NCI-H82 treated with DMSO at 0.1 percent for 48 hours (cell line): Measurements from ENCODE around the gene SMOC2.

ENCODE experiments used
- DNase-seq: peaks from one replicate; lab custom pipeline; 2025; ENCODE audit not compliant: unreplicated experiment; lab: John Stamatoyannopoulos, UW

Gene SMOC2

GRCh38 chr6:168641446-168641845 lies 200.5 kb downstream of the SMOC2 start:
- DNase-seq: no peak

DNA sequence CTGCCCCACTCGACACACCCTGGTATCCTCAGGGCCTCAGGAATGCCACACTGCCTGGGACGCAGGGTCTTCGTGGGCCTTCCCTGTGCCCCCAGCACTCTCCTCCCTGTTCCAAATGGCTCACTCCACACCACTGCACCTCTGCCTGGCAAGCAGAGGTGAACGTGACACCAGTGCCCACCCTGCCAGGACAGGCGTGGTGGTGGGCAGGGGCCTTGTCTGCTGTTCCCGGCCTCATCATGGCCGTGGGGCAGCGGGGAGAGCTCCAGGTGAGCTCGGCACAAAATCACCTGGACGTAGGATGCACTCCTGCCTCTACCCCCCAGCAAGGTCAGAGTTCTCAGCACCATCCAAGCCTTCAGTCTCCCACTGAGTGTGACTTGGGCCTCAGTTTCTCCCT lies 202.4 kb downstream of the SMOC2 start:
- DNase-seq: no peak

- DNase-seq: no peak
Measured at GRCh38 chr6:168645326-168645725, 204.3 kb downstream of the SMOC2 start.

DNA sequence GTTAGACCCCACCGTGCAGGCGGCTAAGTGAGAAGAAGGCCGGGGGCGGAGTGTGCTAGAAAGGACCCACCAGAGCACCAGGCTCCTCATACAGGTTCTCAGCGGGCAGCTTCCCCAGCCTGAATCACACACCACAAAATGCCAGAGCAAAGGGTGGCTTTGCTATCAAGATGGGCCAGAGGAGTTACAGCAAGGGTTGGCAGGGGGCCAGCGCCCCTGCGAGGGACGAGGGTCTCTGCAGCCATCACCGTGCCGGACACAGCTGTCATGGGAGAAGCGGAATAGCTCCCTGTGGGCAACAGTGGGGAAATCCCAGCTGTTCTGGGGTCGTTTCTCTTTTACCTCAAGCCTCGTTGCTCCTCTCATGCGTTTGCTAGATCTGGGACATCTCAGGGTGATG lies 206.3 kb downstream of the SMOC2 start:
- no peak for DNase-seq

- no peak for DNase-seq
Measured at GRCh38 chr6:168648240-168649125, 207.5 kb downstream of the SMOC2 start.

DNA sequence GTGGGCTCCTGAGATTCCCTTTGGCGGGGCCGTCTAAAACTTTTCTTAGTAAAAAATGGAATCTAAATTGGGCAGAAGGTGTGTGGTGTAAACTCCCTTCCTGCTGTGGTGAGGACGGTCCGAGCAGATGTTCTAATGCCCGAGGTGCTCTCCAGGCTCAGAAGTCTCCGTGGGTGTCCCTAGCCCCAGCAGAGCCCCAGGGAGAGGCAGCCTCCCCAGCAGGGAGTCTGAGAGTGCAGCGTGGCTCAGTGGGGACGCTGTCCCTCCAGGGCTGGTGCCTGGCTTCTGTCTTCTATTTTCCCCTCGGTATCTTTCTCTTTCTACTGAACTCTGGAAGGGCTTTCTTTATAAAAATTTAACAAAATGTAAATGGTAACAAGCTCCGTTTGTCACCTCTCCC lies 208.2 kb downstream of the SMOC2 start:
- DNase-seq: no peak

DNA sequence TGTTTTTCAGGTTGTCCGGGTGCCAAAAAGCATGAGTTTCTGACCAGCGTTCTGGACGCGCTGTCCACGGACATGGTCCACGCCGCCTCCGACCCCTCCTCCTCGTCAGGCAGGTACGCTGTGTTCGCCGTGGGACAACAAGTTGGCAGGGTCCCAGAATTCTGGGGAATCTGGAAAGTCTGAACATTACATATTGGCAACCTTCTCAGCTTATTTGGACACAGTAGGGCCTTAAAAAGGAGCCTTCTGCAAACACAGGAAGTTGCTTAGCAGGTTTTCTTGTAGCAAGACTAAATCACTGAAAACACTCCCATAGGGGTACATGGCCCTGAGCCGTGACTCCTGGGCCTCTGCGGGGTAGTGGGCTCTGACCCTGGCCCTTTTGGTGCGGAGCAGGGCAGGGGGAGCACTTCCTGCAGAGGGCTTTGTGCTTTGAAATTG lies 209.7 kb downstream of the SMOC2 start:
- DNase-seq: no peak

- DNase-seq: no peak
Measured at GRCh38 chr6:168655462-168656152, 214.6 kb downstream of the SMOC2 start.

GRCh38 chr6:168658059-168658458 lies 217.1 kb downstream of the SMOC2 start:
- DNase-seq: no peak

GRCh38 chr6:168660400-168660945 lies 219.5 kb downstream of the SMOC2 start:
- no peak for DNase-seq

- DNase-seq: no peak
Measured at GRCh38 chr6:168662301-168662936, 221.4 kb downstream of the SMOC2 start.

- DNase-seq: no peak
Measured at GRCh38 chr6:168663041-168663440, 222.1 kb downstream of the SMOC2 start.

- DNase-seq: no peak
Measured at GRCh38 chr6:168664956-168665355, 224.0 kb downstream of the SMOC2 start.

DNA sequence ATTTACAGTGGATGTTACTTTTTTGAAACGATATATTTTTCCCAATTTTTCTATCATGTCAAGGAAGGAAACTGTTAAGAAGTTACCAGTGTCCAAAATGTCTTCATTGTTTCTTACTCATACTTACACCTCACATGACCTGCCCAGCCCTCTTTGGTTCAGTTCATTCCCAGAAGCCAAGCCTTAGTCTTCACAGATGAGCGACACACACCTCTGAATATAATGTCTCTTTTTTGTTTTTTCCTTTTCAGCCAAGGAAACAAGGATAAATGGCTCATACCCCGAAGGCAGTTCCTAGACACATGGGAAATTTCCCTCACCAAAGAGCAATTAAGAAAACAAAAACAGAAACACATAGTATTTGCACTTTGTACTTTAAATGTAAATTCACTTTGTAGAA lies 225.2 kb downstream of the SMOC2 start:
- DNase-seq: no peak

DNA sequence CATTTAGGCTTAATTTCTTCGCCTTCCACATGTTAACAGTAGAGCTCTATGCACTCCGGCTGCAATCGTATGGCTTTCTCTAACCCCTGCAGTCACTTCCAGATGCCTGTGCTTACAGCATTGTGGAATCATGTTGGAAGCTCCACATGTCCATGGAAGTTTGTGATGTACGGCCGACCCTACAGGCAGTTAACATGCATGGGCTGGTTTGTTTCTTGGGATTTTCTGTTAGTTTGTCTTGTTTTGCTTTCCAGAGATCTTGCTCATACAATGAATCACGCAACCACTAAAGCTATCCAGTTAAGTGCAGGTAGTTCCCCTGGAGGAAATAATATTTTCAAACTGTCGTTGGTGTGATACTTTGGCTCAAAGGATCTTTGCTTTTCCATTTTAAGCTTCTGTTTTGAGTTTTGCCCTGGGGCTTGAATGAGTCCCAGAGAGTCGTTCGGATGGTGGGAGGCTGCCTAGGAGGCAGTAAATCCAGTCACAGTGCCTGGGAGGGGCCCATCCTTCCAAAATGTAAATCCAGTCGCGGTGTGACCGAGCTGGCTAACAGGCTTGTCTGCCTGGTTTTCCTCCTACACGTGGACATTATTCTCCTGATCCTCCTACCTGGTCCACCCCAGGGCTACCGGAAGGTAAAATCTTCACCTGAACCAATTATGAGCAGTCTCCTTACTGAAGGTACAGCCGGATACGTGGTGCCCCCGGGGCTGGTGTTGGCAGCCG lies 225.9 kb downstream of the SMOC2 start:
- DNase-seq: no peak

DNA sequence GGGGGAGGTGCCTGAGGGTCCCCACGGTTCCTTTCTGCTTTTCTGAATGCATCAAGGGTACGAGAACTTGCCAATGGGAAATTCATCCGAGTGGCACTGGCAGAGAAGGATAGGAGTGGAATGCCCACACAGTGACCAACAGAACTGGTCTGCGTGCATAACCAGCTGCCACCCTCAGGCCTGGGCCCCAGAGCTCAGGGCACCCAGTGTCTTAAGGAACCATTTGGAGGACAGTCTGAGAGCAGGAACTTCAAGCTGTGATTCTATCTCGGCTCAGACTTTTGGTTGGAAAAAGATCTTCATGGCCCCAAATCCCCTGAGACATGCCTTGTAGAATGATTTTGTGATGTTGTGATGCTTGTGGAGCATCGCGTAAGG lies 226.4 kb downstream of the SMOC2 start:
- no peak for DNase-seq

DNA sequence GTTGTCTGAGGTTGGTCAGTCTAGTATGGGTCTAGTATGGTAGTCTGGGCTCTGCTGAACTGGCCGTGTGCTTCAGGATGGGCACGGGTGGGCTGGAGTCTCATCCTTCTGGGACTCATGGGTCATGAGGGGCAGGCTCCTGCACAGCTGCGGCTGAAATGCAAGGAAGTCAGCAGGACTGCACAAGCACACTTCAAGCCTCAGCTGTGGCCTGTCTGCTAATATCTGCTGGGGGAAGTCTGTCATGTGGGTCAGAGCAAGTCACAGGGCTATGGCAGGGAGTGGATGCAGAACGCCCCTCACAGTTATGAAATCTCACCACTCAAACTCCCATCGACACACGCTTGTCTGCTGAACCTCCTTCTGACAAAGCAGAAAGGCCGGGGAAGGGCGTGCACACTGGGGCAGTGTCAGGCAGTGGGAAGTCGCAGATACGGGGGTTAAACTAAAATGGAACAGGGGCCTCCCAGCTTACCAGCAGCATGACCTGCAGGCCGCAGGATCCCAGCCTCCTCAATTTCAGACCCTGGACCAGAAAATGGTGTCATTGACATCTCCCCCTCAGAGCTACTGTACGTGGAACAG lies 229.5 kb downstream of the SMOC2 start:
- no peak for DNase-seq

- DNase-seq: no peak
Measured at GRCh38 chr6:168671028-168671862, 230.3 kb downstream of the SMOC2 start.

GRCh38 chr6:168671863-168672546 lies 231.0 kb downstream of the SMOC2 start:
- no peak for DNase-seq
